Kidney glomerular epithelial cell (primary cell): ENCODE results near the gene GMPR.
A peak's percentile ranks its signal among the peaks of the same experiment; 100 is the strongest.

ENCODE experiments used
- DNase-seq: peaks from one replicate; lab custom pipeline; 2025; lab: John Stamatoyannopoulos, UW

Gene GMPR

DNA sequence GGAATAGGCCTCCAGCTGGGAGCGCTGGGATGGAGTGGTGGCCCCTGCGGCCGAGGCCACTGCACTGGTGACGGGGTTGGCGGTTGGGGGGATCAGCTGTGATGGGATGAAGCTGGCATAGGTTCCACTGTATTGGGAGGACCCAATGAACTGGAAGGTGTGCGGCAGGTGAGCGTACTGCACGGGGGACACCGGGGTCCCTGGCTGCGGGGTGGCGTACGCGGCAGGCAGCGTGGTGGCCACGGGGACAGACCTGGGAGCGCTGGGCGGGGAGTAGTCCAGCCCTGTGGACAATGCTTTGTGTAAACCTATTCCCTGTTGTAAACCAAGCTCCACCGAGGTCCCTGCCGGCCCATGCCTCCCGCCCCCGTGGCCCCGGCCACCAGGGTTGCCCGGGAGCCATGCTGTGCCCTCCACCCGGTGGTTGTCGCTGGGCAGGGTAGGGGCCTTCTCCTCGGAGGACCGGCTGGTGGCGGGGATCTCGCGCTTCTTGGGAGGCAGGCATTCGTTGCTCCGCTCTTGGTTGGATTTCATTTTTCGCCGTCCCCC lies 89.5 kb downstream of the GMPR start:
- no peak for DNase-seq

DNA sequence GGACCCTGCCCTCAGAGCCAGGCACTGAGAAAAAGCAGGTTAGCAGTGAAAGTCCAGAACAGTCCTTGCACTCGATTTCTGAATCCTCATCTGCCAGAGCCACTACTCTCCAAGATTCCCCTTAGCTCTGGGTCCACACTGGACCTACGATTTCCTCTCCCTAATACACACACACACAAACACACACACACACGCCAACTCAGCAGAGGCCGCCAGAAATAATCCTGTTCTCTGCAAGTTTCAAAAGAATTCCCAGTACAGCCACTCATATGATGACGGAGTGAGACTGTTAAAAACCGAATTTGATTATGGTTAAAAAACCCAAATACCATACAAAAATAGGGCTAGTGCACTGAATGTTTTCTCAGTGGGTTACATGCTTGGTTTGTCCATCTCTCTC lies 90.8 kb downstream of the GMPR start:
- DNase-seq, result no peak

DNA sequence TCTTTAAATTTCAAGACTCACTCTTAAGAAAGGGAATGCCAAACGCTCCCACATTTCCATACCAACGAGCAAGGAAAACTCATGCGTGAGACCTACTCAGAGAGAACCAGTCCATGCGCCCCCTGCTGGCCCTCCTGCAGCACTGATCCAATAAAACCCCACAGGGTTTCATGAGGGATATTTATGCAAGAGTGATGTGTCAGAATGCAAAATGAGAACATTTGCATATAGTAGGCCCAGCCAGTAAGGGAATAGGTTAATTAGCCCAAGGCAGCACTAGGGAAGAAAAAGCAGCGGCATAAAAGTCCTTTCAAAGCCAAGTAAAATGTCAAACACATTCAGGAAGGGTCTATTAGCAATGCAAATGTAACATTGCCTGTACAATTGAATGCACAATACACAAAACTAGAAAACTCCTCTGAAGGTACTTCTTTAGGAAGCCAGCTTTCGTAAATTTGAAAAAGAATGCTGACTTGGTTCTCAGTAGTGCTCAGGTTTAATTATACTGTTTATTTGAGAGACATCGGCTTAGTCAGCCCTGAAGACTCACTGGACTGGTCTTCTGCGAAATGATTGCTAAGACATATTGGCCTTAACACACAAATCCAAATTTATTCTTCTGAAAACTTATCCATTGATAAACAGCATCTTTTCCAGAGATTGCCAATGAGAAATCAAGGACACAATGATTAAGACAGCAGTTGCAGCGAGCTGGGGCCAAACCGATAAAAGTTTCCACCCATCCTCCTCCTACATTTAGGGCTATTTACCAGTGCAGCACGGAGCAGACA lies 93.2 kb downstream of the GMPR start:
- DNase-seq, result peak; percentile 69

DNA sequence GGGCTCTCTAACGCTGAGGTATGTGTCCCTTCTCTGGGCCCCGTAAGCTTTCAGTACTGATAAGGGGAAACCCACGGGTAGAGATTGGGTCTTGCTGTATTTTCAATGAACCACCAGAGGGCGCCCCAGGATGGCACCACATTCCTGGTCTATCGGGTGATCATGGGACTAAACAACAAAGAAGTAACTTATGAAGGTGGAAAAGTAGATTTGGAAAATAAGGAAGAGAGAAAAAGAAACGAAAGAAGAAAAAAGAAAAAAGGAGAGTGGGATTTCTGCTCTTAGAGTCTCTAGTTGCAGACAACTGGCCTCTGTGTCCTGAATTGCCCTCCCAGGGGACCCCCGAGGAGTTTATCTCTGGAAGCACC lies 93.8 kb downstream of the GMPR start:
- DNase-seq, result peak; percentile 64

DNA sequence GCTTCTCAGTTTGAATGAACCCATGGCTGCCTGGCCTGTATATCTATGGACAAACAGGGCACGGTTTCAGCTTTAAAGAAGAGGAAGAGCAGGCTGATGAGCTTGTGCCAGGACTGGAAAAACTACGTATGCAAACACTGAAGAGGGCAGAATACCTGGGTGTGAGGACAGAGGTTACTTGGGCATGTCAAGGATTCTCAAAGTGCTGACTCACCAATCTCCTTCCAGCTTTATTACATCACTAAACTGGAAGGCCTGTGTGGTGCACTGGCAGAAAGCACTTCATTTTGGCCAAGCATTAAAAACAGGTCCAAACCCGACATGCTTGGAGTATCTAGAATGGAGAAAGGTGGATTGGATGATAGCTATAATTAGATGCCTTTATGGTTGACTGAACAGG lies 95.2 kb downstream of the GMPR start:
- DNase-seq, result peak; percentile 48

DNA sequence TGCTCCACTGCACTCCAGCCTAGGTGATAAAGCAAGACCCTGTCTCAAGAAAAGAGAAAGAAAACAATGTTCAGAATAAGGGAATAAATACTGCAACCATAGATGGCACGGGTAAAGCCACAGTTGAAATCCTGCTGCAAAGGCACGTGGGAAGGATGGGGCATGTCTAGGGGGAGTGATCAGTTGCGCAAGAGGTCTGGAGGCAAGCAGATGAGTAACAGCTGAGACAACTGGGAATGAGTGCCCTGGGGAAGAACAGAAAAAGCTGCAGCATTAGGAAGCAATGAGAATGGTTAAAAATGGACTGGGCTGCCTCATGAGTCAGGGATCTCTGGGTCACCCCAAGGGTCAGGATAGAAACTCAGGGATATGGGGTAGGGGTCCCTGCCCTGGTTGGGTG lies 96.3 kb downstream of the GMPR start:
- peak; percentile 74 for DNase-seq

DNA sequence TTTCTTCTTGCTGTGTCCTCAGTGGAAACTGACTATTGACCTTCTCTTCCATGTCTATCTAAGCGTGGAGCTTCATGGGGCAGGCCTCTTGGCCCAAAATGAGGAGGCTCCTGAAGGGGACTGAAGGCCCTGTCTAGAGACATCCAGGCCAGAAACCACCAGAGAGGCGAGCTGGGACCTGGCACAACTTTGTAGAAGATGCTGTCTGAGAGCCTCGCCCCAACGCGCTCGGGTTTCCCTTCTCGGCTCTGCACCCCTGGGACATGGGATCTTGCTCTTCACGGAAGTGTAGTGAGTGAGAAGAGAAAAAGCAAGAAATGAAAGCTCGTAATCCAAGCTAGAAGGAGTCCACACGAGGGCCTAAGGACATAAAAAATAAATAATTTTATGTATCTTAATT lies 96.8 kb downstream of the GMPR start:
- no peak for DNase-seq

DNA sequence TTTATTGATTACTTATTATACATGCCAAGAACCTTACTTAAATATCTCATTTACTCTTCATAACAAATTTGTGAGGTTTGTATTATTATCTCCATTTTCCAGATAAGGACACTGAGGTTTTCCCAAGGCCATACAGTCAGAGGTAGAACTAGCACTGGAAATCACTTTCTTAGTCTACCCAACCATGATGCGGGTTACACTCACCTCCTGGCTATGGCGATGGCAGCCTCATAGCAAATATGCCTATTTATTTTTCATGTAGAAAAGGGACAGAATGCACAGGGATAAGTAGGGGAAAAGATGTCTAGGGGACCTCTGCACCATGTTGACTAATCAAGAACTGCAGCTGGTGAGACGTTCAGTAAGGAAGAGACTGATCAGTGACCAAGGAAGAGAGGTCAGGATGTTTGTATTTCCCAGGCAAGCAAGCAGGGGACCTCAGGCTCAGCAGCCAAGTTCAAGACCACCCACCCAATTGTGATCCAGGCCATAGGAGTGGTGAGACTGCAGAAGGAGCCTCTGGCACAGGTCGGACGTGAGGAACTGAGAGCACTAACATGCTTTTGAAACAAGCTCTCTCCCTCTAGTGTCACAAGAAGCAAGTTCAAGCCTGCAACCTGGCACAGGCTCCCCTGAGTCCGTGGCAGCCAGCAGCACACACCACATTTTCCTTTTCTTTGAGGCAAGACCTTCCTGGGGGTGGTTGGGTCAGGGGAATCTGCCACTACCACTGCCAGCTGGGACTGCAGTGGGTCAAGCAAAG lies 97.8 kb downstream of the GMPR start:
- no peak for DNase-seq

DNA sequence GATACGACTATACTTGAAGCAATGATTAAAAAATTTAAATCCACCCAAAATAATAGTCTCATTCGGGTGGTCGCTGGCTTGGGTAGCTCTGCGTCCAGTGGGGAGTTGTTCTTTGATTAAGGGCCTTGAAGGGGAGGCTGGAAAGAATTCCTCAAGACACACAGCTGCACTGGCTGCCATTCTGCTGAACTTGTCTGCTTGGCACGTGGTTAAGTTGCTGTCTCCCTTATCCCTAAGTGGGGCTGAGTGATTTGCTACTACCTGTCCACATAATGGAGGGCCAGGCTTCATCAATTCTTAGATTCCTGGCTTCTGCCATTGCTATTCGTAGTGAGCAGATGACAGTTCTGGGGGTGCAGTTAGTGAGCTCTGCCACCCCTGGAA lies 98.5 kb downstream of the GMPR start:
- DNase-seq, result no peak

DNA sequence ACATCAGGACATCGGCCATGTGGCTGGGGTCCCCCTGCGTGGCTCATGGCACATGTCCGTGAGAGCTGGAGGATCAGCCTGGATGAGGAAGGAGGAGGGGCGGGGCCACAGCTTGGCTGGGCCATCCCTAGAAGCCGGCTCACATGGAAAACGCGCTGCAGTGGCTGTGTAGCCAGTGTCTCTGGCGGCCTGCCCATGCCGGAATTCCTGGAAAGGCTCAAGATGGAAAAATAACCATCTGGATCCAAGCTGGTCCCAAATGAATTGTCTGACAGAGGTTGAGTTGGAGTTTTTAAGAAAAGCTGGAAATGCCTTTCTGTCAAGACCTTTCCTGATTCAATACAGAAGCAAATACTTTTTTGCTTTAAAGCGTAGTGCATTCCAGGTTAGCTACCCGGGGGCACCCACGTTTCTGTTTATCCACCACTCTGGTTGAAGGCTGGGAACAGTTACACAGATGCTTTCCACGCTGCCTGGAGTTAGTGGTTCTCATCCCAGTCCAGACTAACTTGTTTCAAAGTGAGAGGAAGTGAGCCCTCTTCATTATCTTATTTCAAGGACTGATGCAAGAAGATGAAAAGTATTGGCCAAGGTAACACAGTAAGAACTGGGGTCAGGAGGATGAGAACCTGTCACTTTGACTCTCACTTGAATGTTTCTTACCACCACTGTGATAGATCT lies 99.0 kb downstream of the GMPR start:
- no peak for DNase-seq

DNA sequence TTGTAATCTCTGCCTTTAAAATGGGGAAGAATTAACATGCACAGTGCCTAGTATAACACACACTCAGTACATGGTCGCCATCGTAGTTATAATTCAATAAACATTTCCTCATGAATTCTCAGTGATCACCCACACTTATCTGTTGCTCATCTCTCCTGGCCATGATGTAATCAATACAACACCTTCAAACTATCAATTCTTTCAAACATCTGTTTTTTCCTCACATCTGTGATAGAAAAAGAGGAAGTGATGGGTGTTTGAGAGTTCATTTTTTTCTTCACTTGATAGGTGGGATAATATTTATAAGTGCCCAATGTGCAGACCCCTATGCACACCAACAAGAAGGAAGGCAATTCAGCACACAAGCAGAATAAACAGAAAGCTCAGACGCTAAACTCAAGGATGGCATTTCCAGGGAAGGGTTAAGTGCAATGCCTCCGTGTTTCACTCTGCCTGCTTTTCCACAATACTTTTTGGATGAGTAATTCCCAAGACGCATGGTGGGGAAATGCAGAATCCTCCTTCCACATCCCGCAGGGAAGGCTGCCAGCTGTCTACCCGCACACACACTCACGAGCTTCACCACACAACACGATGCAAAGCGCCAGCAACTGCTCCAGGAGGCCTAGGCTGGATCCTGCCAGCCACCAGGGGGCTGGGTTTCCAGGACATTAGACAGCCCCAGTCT lies 100.3 kb downstream of the GMPR start:
- peak; percentile 92 for DNase-seq

DNA sequence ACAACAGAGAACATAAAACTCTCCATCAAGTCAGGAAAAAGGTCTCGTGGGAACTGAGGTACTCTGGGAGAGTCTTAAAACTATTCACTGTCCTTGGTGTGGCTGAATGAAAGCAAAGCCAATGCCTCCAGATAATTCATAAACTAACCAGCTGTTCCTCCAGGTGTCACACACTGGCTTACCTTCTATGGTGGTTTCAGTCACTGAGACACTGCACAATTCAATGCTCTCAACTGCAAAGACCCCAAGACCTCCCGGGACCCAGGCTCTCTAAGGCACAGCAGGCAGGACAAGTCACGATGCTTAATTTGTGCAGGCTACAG lies 100.8 kb downstream of the GMPR start:
- DNase-seq, result no peak

DNA sequence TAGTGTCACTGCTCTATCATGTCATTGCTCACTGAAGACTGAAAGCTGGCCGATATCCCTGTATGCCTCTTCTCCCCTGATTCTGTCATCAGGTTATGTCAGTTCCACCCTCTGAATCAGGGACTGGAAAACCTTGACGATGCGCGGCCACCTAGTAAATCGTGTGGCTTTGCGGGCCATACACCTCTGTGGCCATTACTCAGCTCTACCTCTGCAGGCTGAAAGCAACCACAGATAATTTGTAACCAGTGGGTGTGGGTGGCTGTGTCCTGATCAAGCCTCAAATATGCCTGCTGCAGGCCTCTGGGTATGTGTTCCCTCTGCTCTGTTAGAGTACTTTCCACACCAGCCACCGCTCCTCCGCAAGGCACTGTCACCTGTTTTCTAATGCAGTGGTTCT lies 105.2 kb downstream of the GMPR start:
- DNase-seq, result no peak

DNA sequence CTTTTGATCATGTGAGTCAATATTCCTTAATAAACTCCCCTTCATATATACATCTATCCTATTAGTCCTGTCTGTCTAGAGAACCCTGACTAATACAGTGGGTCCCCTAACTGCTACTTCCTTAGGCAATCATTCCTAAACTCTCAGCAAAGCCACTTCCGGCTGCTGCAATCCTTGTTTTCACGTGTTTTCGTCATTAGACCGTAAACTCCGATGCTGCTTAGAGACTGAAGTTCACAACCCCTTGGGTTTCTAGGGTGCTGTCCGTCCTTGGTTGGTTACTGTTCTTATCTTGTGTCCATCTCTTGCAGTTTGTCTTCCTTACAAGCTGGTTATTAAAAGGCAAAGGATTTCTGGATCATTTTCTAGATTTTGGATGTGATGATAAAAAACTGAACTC lies 106.4 kb downstream of the GMPR start:
- no peak for DNase-seq
